Subcutaneous adipose tissue (tissue), 4 donors: ENCODE data around the gene ADAM15. TPM values are rescaled to one million over a fixed set of nuclear protein-coding genes. Genes with fewer than 3 reads are reported as not detected.

Source experiments
- CTCF ChIP-seq: fragments of 450-650 bp; IDR thresholded peaks from one replicate; pipeline ENCODE4 v1.5.1; 2016; ENCODE audit warnings: low read depth, mild to moderate bottlenecking, control low read depth, antibody characterized with exemption, moderate library complexity
- total RNA-seq, 4 donors: library from RNA; depleted of rRNA; stranded (reverse); fragments of >200 nt; gene quantifications; one replicate each; pipeline ENCODE4 v1.1.0, GENCODE V29; 2016

The ADAM15 gene
- total RNA-seq, 4 donors from 2014 or later, result 61.4 to 189 (median 87.5) TPM

- TF ChIP-seq CTCF, result no peak
These were observed 28.6 kb downstream of the ADAM15 start for GRCh38 chr1:155079487-155080311.

- TF ChIP-seq CTCF, result no peak
These were observed 29.5 kb downstream of the ADAM15 start for GRCh38 chr1:155080312-155081228.

- no peak for TF ChIP-seq CTCF
These were observed 30.6 kb downstream of the ADAM15 start for GRCh38 chr1:155081472-155082300.

GRCh38 chr1:155082301-155083051 lies 31.4 kb downstream of the ADAM15 start:
- no peak for TF ChIP-seq CTCF

GRCh38 chr1:155083052-155083541 lies 32.0 kb downstream of the ADAM15 start:
- TF ChIP-seq CTCF, result no peak

- no peak for TF ChIP-seq CTCF
These were observed 33.0 kb downstream of the ADAM15 start for GRCh38 chr1:155083865-155084721.
